ENCODE results near the gene ARHGEF37. TPM values are rescaled to one million over a fixed set of nuclear protein-coding genes. Genes with fewer than 3 reads are reported as not detected.

ARHGEF37 gene
- total RNA-seq, 1 donor from 2014 or later: 1.1 TPM

DNA sequence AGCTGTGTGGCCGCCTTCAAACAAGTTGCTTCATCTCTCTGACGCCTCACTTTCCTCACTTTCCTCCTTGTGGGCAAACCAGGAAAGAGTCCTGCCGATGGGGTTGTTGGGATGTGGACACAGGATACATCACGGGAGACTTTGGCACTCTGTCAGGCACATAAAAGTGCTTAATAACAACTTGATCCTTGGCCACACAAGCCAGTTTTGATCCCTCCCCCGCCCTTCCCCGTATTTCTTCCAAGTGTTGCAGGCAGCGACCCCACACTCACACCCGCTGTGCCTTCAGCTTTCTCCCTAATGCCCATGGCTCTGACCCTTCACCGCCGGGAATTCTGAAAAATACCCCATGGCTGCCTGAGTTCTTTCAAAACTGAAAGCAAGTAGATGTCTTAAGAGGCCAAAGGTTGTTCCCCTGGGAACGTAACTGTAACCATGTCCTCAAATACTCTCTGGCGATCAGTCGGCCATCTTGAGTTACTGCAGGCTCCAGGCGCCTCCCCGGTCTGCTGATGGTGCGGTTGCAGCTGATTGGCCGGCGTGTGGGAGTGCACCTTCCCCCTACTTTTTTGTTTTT lies 59.8 kb downstream of the ARHGEF37 start:
- peak; percentile 25 for ATAC-seq (ENCODE audit: low read depth)
- POLR2A ChIA-PET: no interaction called here

DNA sequence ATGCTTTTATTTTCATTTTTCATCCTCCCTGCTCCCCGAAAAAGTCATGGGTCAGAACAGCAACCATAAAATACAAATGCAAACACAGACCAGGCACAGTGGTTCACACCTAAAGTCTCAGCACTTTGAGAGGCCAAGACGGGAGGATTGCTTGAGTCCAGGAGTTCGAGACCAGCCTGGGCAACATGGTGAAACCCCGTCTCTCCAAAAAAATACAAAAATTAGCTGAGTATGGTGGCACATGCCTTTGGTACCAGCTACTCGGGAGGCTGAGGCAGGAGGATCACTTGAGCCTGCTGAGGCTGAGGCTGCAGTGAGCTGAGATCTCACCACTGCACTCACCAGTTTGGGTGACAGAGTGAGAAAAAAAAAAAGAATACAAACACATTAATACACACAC lies 60.3 kb downstream of the ARHGEF37 start:
- ChIA-PET POLR2A (no interaction called here), CTCF (interaction anchor here (0.9 to 10.1 kb wide), 3 partner anchors 26 to 349 kb away, joined by 3 to 162 read pairs (median 5); no protein-coding TSS in a partner anchor)
- TF ChIP-seq, protein P1, sequence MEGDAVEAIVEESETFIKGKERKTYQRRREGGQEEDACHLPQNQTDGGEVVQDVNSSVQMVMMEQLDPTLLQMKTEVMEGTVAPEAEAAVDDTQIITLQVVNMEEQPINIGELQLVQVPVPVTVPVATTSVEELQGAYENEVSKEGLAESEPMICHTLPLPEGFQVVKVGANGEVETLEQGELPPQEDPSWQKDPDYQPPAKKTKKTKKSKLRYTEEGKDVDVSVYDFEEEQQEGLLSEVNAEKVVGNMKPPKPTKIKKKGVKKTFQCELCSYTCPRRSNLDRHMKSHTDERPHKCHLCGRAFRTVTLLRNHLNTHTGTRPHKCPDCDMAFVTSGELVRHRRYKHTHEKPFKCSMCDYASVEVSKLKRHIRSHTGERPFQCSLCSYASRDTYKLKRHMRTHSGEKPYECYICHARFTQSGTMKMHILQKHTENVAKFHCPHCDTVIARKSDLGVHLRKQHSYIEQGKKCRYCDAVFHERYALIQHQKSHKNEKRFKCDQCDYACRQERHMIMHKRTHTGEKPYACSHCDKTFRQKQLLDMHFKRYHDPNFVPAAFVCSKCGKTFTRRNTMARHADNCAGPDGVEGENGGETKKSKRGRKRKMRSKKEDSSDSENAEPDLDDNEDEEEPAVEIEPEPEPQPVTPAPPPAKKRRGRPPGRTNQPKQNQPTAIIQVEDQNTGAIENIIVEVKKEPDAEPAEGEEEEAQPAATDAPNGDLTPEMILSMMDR (IDR thresholded peaks at IDR 0.05): no peak
- Mint-ChIP-seq H3K4me1 (no peaks in the 10 kb centered on the region), H3K36me3 (ENCODE audit: low read depth) (no peaks in the 10 kb centered on the region), H3K27me3 (no peaks in the 10 kb centered on the region), H3K4me3 (no peak overlapping the region), H3K9me3 (no peaks in the 10 kb centered on the region), H3K27ac (no peak overlapping the region)
- DNase-seq: no peak
- ATAC-seq (ENCODE audit: low read depth): no peak
- intact Hi-C loops (cut with micrococcal nuclease): no loop called here

More for the DNA sequence above, 59.8 kb downstream of the ARHGEF37 start:
- no peak overlapping the region for H3K4me3 Mint-ChIP-seq
- DNase-seq: no peak
- H3K36me3 Mint-ChIP-seq (ENCODE audit: low read depth): no peaks in the 10 kb centered on the region
- H3K9me3 Mint-ChIP-seq: no peaks in the 10 kb centered on the region
- TF ChIP-seq, protein P1 (IDR thresholded peaks at IDR 0.05): no peak
- no peaks in the 10 kb centered on the region for H3K27me3 Mint-ChIP-seq
- no peak overlapping the region for H3K27ac Mint-ChIP-seq
- intact Hi-C loops (cut with micrococcal nuclease): no loop called here
- CTCF ChIA-PET: interaction anchor here (1.6 to 10.1 kb wide), 3 partner anchors 26 to 212 kb away, joined by 5 to 162 read pairs (median 9); no protein-coding TSS in a partner anchor
- no peaks in the 10 kb centered on the region for H3K4me1 Mint-ChIP-seq

- no peak for DNase-seq
- Mint-ChIP-seq H3K9me3 (no peaks in the 10 kb centered on the region), H3K4me3 (no peak overlapping the region), H3K27me3 (no peaks in the 10 kb centered on the region), H3K4me1 (no peaks in the 10 kb centered on the region), H3K36me3 (ENCODE audit: low read depth) (no peaks in the 10 kb centered on the region), H3K27ac (no peak overlapping the region)
- ChIA-PET POLR2A (no interaction called here), CTCF (interaction anchor here (1.5 to 1.9 kb wide), 3 partner anchors 24 to 209 kb away, joined by 4 to 5 read pairs (median 5); no protein-coding TSS in a partner anchor)
- no peak for ATAC-seq (ENCODE audit: low read depth)
- intact Hi-C loops (cut with micrococcal nuclease): no loop called here
- TF ChIP-seq, protein P1 (IDR thresholded peaks at IDR 0.05): no peak
Observed at GRCh38 chr5:149643781-149644180, 62.5 kb downstream of the ARHGEF37 start.

GRCh38 chr5:149644629-149645028 lies 63.3 kb downstream of the ARHGEF37 start:
- H3K27ac Mint-ChIP-seq: no peak overlapping the region
- H3K4me1 Mint-ChIP-seq: no peaks in the 10 kb centered on the region
- ChIA-PET POLR2A (no interaction called here), CTCF (interaction anchor here (1.2 to 1.9 kb wide), 3 partner anchors 23 to 208 kb away, joined by 4 to 5 read pairs (median 5); no protein-coding TSS in a partner anchor)
- H3K27me3 Mint-ChIP-seq: no peaks in the 10 kb centered on the region
- intact Hi-C loops (cut with micrococcal nuclease): no loop called here
- TF ChIP-seq, protein P1 (IDR thresholded peaks at IDR 0.05): no peak
- H3K4me3 Mint-ChIP-seq: no peak overlapping the region
- DNase-seq (no peak), ATAC-seq (ENCODE audit: low read depth) (no peak)
- H3K9me3 Mint-ChIP-seq: no peaks in the 10 kb centered on the region
- no peaks in the 10 kb centered on the region for H3K36me3 Mint-ChIP-seq (ENCODE audit: low read depth)

- no peaks in the 10 kb centered on the region for H3K27me3 Mint-ChIP-seq
- ATAC-seq (ENCODE audit: low read depth): no peak
- no peak overlapping the region for H3K27ac Mint-ChIP-seq
- ChIA-PET POLR2A (no interaction called here), CTCF (interaction anchor here (1.2 to 1.8 kb wide), 2 partner anchors 184 to 207 kb away, joined by 5 read pairs; no protein-coding TSS in a partner anchor)
- intact Hi-C loops (cut with micrococcal nuclease): no loop called here
- H3K4me3 Mint-ChIP-seq: no peak overlapping the region
- TF ChIP-seq, protein P1 (IDR thresholded peaks at IDR 0.05): no peak
- H3K36me3 Mint-ChIP-seq (ENCODE audit: low read depth): no peaks in the 10 kb centered on the region
- no peak for DNase-seq
- H3K9me3 Mint-ChIP-seq: no peaks in the 10 kb centered on the region
- H3K4me1 Mint-ChIP-seq: no peaks in the 10 kb centered on the region
Observed at GRCh38 chr5:149645236-149645635, 63.9 kb downstream of the ARHGEF37 start.

Data from activated B cell treated with CpG ODN at 0.5 μM for 24 hours (primary cell).